ENCODE data around the gene TRIM44. TPM values are rescaled to one million over a fixed set of nuclear protein-coding genes. Genes with fewer than 3 reads are reported as not detected.
"Not testable (repeated sequence)": the region's sequence is repeated elsewhere in the genome, so short reads cannot be mapped to it uniquely, and the experiment has no call there.

TRIM44 gene
- total RNA-seq, 1 donor from 2014 or later, result 68.7 TPM

- no peaks in the 10 kb centered on the region for H3K9me3 Mint-ChIP-seq (ENCODE audit: low read depth)
- no peak for DNase-seq (ENCODE audit: low spot score)
- H3K4me3 Mint-ChIP-seq (ENCODE audit: unreplicated experiment), result no peak overlapping the region
- no peak overlapping the region for H3K27ac Mint-ChIP-seq (ENCODE audit: unreplicated experiment)
- no peaks in the 10 kb centered on the region for H3K36me3 Mint-ChIP-seq (ENCODE audit: low read depth)
- peaks cover 8% of the 10 kb centered on the region for H3K4me1 Mint-ChIP-seq (ENCODE audit: low read depth)
- peak; percentile 40 for TF ChIP-seq CTCF (IDR thresholded peaks at IDR 0.05)
- no peaks in the 10 kb centered on the region for H3K27me3 Mint-ChIP-seq (ENCODE audit: low read depth)
These were observed 48.8 kb downstream of the TRIM44 start for GRCh38 chr11:35711173-35711910.

GRCh38 chr11:35711924-35712323 lies 49.3 kb downstream of the TRIM44 start:
- Mint-ChIP-seq H3K4me3 (ENCODE audit: unreplicated experiment) (no peak overlapping the region), H3K27me3 (ENCODE audit: low read depth) (no peaks in the 10 kb centered on the region), H3K9me3 (ENCODE audit: low read depth) (no peaks in the 10 kb centered on the region), H3K27ac (ENCODE audit: unreplicated experiment) (no peak overlapping the region), H3K4me1 (ENCODE audit: low read depth) (peaks cover 8% of the 10 kb centered on the region), H3K36me3 (ENCODE audit: low read depth) (no peaks in the 10 kb centered on the region)
- no peak for TF ChIP-seq CTCF (IDR thresholded peaks at IDR 0.05)
- DNase-seq (ENCODE audit: low spot score), result no peak

GRCh38 chr11:35712533-35712932 lies 50.0 kb downstream of the TRIM44 start:
- H3K4me3 Mint-ChIP-seq (ENCODE audit: unreplicated experiment), result no peak overlapping the region
- no peaks in the 10 kb centered on the region for H3K36me3 Mint-ChIP-seq (ENCODE audit: low read depth)
- H3K27ac Mint-ChIP-seq (ENCODE audit: unreplicated experiment), result no peak overlapping the region

GRCh38 chr11:35714882-35715627 lies 52.5 kb downstream of the TRIM44 start:
- Mint-ChIP-seq H3K4me3 (ENCODE audit: unreplicated experiment) (no peak overlapping the region), H3K9me3 (ENCODE audit: low read depth) (no peaks in the 10 kb centered on the region), H3K4me1 (ENCODE audit: low read depth) (peaks cover 8% of the 10 kb centered on the region), H3K27me3 (ENCODE audit: low read depth) (no peaks in the 10 kb centered on the region), H3K27ac (ENCODE audit: unreplicated experiment) (no peak overlapping the region), H3K36me3 (ENCODE audit: low read depth) (no peaks in the 10 kb centered on the region)
- no peak for TF ChIP-seq CTCF (IDR thresholded peaks at IDR 0.05)
- DNase-seq (ENCODE audit: low spot score), result no peak

More at GRCh38 chr11:35712533-35712932, 50.0 kb downstream of the TRIM44 start:
- no peak for TF ChIP-seq CTCF (IDR thresholded peaks at IDR 0.05)
- Mint-ChIP-seq H3K9me3 (ENCODE audit: low read depth) (no peaks in the 10 kb centered on the region), H3K27me3 (ENCODE audit: low read depth) (no peaks in the 10 kb centered on the region), H3K4me1 (ENCODE audit: low read depth) (peaks cover 8% of the 10 kb centered on the region)
- no peak for DNase-seq (ENCODE audit: low spot score)

- H3K4me3 Mint-ChIP-seq (ENCODE audit: unreplicated experiment); H3K27ac Mint-ChIP-seq (ENCODE audit: unreplicated experiment); H3K36me3 Mint-ChIP-seq (ENCODE audit: low read depth); DNase-seq (ENCODE audit: low spot score); H3K4me1 Mint-ChIP-seq (ENCODE audit: low read depth); H3K27me3 Mint-ChIP-seq (ENCODE audit: low read depth); H3K9me3 Mint-ChIP-seq (ENCODE audit: low read depth): not testable (repeated sequence)
These were observed 53.1 kb downstream of the TRIM44 start for GRCh38 chr11:35715677-35716076.
